PC-9 (cell line): ENCODE results near the gene RTN4RL1. TPM values are rescaled to one million over a fixed set of nuclear protein-coding genes. Genes with fewer than 3 reads are reported as not detected.
A peak's percentile ranks its signal among the peaks of the same experiment; 100 is the strongest.

Experiments used
- BruUV-seq: library from RNA; stranded (reverse); fragments of 400-500 nt; replicated peaks from 2 replicates; lab custom pipeline; 2021; lab: Mats Ljungman, UMichigan
- CTCF ChIA-PET: fragments of 300-600 bp; sonication (Branson Sonifier 250); formaldehyde crosslinking; loops from one replicate; lab custom pipeline; 2022; ENCODE audit warnings: antibody characterized with exemption; lab: Charles Lee
- POLR2A ChIA-PET: fragments of 300-600 bp; sonication (Branson Sonifier 250); formaldehyde crosslinking; loops from one replicate; lab custom pipeline; 2022; ENCODE audit warnings: antibody characterized with exemption; ENCODE audit not compliant: unreplicated experiment; lab: Charles Lee
- DNase-seq, 2 experiments: peaks; one replicate each; pipeline versions ENCODE4 v3.0.0 to v3.0.0-alpha.2; 2015 to 2022; ENCODE audit warnings: mixed read lengths in 1 of 2
- H2AFZ ChIP-seq: fragments of 200-600 bp; sonication (generic); 2 replicates; pipeline ENCODE4 v1.8.1; 2017; ENCODE audit warnings: antibody characterized with exemption
- H3F3A ChIP-seq: fragments of 200-600 bp; sonication (generic); 2 replicates; pipeline ENCODE4 v1.8.1; 2017; ENCODE audit warnings: antibody characterized with exemption, mild to moderate bottlenecking, low read depth; ENCODE audit not compliant: insufficient read depth
- H3K27ac ChIP-seq: fragments of 200-600 bp; sonication (generic); 2 replicates; pipeline ENCODE4 v1.6.1; 2016; ENCODE audit warnings: mixed run types
- H3K27me3 ChIP-seq: fragments of 200-600 bp; sonication (generic); 2 replicates; pipeline ENCODE4 v1.6.1; 2016; ENCODE audit warnings: low read depth, mixed run types; ENCODE audit not compliant: insufficient read depth
- H3K36me3 ChIP-seq: fragments of 200-600 bp; sonication (generic); 2 replicates; pipeline ENCODE4 v1.6.1; 2016; ENCODE audit warnings: low read depth, mixed run types
- H3K4me1 ChIP-seq: fragments of 200-600 bp; sonication (generic); replicated peaks from 2 replicates; pipeline ENCODE4 v1.6.1; 2016; ENCODE audit warnings: mixed run types; ENCODE audit not compliant: insufficient read depth
- H3K4me2 ChIP-seq: fragments of 200-600 bp; sonication (generic); 2 replicates; pipeline ENCODE4 v1.6.1; 2017; ENCODE audit warnings: mixed run types
- H3K4me3 ChIP-seq: fragments of 200-600 bp; sonication (generic); 2 replicates; pipeline ENCODE4 v1.6.1; 2016; ENCODE audit warnings: mixed run types
- H3K79me2 ChIP-seq: fragments of 200-600 bp; sonication (generic); 2 replicates; pipeline ENCODE4 v1.6.1; 2017; ENCODE audit warnings: low read depth, mixed run types
- H3K9me2 ChIP-seq: fragments of 200-600 bp; sonication (generic); 2 replicates; pipeline ENCODE4 v1.8.1; 2017; ENCODE audit warnings: mild to moderate bottlenecking; ENCODE audit not compliant: insufficient read depth
- H3K9me3 ChIP-seq: fragments of 200-600 bp; sonication (generic); 2 replicates; pipeline ENCODE4 v1.8.1; 2016; ENCODE audit warnings: low read depth; ENCODE audit not compliant: insufficient read depth
- H4K20me1 ChIP-seq: fragments of 200-600 bp; sonication (generic); 2 replicates; pipeline ENCODE4 v1.8.1; 2017; ENCODE audit not compliant: insufficient read depth
- EZH2 ChIP-seq: fragments of 200-600 bp; sonication (generic); IDR thresholded peaks from 2 replicates; pipeline ENCODE4 v1.8.0; 2017; ENCODE audit warnings: antibody characterized with exemption, low read depth
- intact Hi-C: fragments of 100-400 bp; cut with micrococcal nuclease; formaldehyde crosslinking; loops from one replicate; pipeline ENCODE4 v1.10.0; 2022; ENCODE audit not compliant: unreplicated experiment
- total RNA-seq: library from RNA; stranded (reverse); gene quantifications from 2 replicates; pipeline ENCODE4 v1.2.3, GENCODE V29; 2021
- TF ChIP-seq, protein P1 (sequence below): fragments of 200-600 bp; sonication (generic); conservative IDR thresholded peaks from 2 replicates; pipeline ENCODE4 v1.6.1; 2017; ENCODE audit warnings: mixed run types, antibody characterized with exemption, mild to moderate bottlenecking, moderate library complexity

The RTN4RL1 gene
- total RNA-seq, 1 experiment from 2014 or later = 0.13 TPM

DNA sequence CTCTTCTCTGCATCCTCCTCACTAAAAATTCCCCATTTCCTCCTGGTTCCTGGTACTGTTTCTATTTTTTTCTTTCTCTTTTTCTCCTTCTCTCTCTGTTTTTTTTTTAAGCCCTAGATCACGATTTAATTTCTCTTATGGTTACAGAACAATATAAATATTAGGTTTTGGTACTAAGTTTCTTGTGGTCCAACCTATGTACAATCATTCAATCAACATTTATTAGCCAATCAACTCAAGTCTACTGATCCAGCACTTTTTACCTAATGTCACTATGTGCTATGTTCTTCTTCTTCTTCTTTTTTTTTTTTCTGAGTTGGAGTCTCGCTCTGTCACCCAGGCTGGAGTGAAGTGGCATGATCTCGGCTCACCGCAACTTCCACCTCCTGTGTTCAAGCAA is 12.6 kb downstream of the RTN4RL1 start:
- peak overlapping the region; percentile 73 for H3K4me2 ChIP-seq
- H3K27ac ChIP-seq = peak overlapping the region; percentile 85
- CTCF ChIA-PET = no interaction called here
- no peaks in the 10 kb centered on the region for H3K9me3 ChIP-seq
- no peak overlapping the region; the same call in 1 of the 2 replicates for H2AFZ ChIP-seq
- POLR2A ChIA-PET = interaction anchor here (0.6 kb wide), 1 partner anchor 621 kb away, joined by 8 read pairs; no protein-coding TSS in a partner anchor
- peaks cover 43% of the 10 kb centered on the region for H3F3A ChIP-seq
- no peak for DNase-seq
- H4K20me1 ChIP-seq = no peaks in the 10 kb centered on the region
- no peaks in the 10 kb centered on the region for H3K9me2 ChIP-seq
- intact Hi-C loops = loop anchor here (10.0 kb wide), 1 partner anchor 298 kb away; the partner anchor contains the start of gene TLCD2
- no peaks in the 10 kb centered on the region for H3K79me2 ChIP-seq
- H3K27me3 ChIP-seq = no peaks in the 10 kb centered on the region
- no TSS peak for BruUV-seq
- H3K4me1 ChIP-seq = peaks cover 55% of the 10 kb centered on the region
- no peak for TF ChIP-seq EZH2
- TF ChIP-seq, protein P1, sequence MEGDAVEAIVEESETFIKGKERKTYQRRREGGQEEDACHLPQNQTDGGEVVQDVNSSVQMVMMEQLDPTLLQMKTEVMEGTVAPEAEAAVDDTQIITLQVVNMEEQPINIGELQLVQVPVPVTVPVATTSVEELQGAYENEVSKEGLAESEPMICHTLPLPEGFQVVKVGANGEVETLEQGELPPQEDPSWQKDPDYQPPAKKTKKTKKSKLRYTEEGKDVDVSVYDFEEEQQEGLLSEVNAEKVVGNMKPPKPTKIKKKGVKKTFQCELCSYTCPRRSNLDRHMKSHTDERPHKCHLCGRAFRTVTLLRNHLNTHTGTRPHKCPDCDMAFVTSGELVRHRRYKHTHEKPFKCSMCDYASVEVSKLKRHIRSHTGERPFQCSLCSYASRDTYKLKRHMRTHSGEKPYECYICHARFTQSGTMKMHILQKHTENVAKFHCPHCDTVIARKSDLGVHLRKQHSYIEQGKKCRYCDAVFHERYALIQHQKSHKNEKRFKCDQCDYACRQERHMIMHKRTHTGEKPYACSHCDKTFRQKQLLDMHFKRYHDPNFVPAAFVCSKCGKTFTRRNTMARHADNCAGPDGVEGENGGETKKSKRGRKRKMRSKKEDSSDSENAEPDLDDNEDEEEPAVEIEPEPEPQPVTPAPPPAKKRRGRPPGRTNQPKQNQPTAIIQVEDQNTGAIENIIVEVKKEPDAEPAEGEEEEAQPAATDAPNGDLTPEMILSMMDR = no peak
- no peaks in the 10 kb centered on the region for H3K36me3 ChIP-seq
- H3K4me3 ChIP-seq = peak overlapping the region; percentile 42

DNA sequence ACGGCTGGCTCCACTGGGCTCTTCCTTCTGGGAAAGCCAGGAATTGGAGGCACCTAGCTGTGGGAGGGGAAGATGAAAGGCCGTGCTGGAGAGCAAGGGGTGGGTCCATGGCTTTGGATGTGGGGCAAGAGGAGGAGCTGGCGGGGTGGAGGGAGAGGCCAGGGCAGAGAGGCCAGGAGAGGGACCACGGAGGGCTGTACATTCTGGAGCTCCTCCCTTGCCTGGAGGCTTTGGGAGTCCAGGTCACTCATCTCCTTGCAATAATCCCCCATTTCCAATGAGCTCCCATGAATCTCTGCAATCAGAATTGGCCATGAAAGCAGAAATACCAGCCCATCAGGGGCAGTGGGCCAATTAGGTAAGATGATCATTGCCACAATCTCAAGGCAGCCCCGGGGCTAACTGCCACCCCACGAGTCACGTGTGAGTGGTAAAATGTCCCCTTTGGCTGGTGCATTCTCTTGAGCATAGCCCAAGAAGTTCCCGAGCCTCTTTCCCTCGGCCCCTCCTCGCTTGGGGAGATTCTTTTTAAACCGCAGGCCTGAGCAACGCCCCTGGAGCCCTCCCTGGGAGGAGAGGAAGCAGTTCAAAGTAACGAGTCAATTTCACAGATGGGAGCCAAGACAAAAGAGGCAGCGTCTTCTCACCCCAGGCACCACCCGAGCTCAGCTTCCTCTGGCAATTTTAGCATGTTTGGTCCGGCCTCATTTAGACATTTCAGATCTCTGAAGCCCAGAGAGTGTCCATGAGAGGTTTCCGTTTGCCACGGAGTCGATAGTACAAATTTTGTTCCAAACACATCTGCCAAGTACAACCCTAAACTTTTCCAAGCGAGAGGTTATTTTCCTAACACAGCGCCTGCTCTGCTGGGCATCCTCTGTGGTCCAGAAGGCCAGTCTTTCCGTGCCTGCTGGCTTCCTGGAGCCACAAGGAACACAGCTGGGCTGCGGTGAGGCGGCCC is 13.4 kb downstream of the RTN4RL1 start:
- DNase-seq = peak; percentile 97
- Histone ChIP-seq H3K36me3 (no peaks in the 10 kb centered on the region), H3K4me1 (peaks cover 55% of the 10 kb centered on the region), H4K20me1 (no peaks in the 10 kb centered on the region), H3K4me2 (peak overlapping the region; percentile 73), H3K27me3 (no peaks in the 10 kb centered on the region), H3K9me3 (no peaks in the 10 kb centered on the region), H3K9me2 (no peaks in the 10 kb centered on the region), H3F3A (peaks cover 43% of the 10 kb centered on the region), H3K4me3 (peak overlapping the region; percentile 42), H2AFZ (peak overlapping the region; percentile 61), H3K27ac (peak overlapping the region; percentile 85), H3K79me2 (no peaks in the 10 kb centered on the region)
- no peak for TF ChIP-seq EZH2
- TF ChIP-seq, protein P1 = no peak
- no TSS peak for BruUV-seq
- ChIA-PET POLR2A (interaction anchor here (0.6 to 1.1 kb wide), 7 partner anchors 16 to 620 kb away, joined by 3 to 12 read pairs (median 7); no protein-coding TSS in a partner anchor), CTCF (interaction anchor here (0.8 to 1.1 kb wide), 2 partner anchors 14 to 103 kb away, joined by 3 to 6 read pairs; no protein-coding TSS in a partner anchor)
- intact Hi-C loops = loop anchor here (10.0 kb wide), 1 partner anchor 297 kb away; the partner anchor contains the start of gene TLCD2

GRCh38 chr17:2009737-2010136 is 15.4 kb downstream of the RTN4RL1 start:
- Histone ChIP-seq H3K4me2 (no peak overlapping the region), H3K9me3 (no peaks in the 10 kb centered on the region), H3K27ac (no peak overlapping the region), H3K36me3 (no peaks in the 10 kb centered on the region), H3K9me2 (no peaks in the 10 kb centered on the region), H4K20me1 (no peaks in the 10 kb centered on the region), H3K79me2 (no peaks in the 10 kb centered on the region), H2AFZ (no peak overlapping the region), H3K4me3 (no peak overlapping the region), H3K4me1 (peaks cover 54% of the 10 kb centered on the region), H3F3A (peaks cover 47% of the 10 kb centered on the region), H3K27me3 (no peaks in the 10 kb centered on the region)
- BruUV-seq = no TSS peak
- ChIA-PET CTCF (no interaction called here), POLR2A (no interaction called here)
- intact Hi-C loops = loop anchor here (10.0 kb wide), 1 partner anchor 295 kb away; the partner anchor contains the start of gene TLCD2
- DNase-seq = no peak
- TF ChIP-seq, protein P1 = no peak
- TF ChIP-seq EZH2 = no peak
